GM18499 (cell line): Measurements from ENCODE around the gene DRAP1.

Source experiments
- ATAC-seq: cut with Tn5 transposase; IDR thresholded peaks from one replicate; pipeline ENCODE4 v1.9.1; 2021; ENCODE audit warnings: moderate number of reproducible peaks; ENCODE audit not compliant: insufficient read depth, unreplicated experiment

The DRAP1 gene

DNA sequence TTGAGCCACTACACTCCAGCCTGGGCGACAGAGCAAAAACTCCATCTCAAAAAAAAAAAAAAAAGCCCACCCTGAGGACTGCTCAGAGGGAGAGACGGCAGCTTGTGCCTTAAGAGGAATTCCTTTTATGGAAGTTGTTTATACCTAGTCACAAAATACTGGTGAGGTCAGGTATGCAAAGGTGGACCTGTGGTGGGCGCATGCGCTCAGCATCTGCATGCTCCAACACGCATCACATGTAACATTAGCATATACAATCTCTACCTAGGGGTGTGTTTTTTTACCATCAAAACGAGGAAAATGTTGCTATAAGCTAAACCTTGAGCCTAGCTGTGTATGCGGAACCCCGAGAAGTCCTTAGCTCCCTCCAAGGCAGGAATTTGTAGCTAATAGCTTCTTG, 35.5 kb downstream of the DRAP1 start:
- no peak for ATAC-seq

- ATAC-seq: no peak
Observed at GRCh38 chr11:65958291-65958690, 39.1 kb downstream of the DRAP1 start.

GRCh38 chr11:65958774-65959420, 39.7 kb downstream of the DRAP1 start:
- no peak for ATAC-seq

- ATAC-seq: no peak
Observed at GRCh38 chr11:65960824-65961266, 41.6 kb downstream of the DRAP1 start.

DNA sequence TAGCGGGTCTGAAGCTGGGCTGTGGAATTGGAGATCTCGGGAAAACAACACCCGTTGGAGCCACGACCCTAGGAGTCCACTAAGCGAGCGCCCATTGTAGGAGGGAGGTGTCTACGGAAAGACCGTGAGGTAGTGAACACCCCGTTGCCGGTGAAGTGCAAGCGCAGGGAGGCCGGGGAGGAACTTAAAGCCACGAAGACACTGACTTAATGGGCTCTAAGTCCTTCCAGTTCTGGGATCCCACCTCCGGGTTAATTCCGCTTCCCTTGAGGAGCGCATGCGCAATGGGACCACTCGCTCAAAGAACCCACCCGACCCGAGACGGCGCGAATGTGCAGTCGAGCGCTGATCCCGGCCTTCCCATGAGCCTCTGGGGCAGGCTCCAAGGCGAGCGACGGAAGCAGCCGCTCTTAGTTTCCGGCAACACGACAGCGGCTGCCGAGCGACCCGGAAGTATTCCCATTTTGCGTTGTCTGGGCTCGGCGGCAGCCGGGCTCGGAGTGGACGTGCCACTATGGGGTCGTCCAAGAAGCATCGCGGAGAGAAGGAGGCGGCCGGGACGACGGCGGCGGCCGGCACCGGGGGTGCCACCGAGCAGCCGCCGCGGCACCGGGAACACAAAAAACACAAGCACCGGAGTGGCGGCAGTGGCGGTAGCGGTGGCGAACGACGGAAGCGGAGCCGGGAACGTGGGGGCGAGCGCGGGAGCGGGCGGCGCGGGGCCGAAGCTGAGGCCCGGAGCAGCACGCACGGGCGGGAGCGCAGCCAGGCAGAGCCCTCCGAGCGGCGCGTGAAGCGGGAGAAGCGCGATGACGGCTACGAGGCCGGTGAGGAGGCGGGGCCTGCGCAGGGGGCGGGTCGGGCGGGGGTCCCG, 42.3 kb downstream of the DRAP1 start, which contains the start of gene SART1:
SART1 (plus strand) TSS at position 468 of the 874 bp plus-strand sequence; CDS start at position 515, 47 bp downstream.
- ATAC-seq: peak; percentile 55

DNA sequence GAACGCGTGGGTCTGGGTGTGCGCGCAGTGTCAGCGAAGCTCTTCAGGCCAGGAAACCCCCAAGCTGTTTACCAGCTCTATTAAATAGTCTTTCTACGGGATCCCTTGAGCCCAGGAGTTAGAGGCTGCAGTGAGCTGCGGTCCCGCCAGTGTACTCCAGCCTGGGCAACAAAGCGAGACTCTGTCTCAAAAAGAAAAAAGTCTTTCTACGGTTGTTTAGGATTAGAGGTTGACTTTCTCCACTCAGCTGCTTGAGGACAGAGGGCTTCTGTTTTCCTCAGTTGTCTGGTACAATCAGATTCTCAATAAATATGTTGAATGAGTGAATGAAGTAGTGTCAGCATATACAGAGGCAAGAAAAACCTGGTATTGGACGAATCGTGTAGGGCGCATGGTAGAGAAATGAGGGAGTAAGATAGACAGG, 42.9 kb downstream of the DRAP1 start:
- no peak for ATAC-seq

DNA sequence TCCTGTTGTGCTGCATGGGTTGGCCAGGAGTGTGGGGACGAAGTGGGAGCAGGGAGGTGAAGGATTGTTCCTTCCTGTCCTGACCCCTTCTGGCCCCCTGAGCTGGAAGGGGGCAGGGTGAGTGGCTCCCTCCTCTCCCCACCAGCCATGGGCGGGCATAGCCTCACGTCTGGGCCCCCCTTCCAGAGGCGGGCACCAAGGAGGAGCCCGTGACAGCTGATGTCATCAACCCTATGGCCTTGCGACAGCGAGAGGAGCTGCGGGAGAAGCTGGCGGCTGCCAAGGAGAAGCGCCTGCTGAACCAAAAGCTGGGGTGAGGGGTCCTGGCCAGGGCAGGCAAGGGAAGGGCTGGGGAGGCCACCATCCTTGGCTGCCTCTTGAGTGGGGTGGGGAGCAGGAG, 45.7 kb downstream of the DRAP1 start:
- no peak for ATAC-seq

DNA sequence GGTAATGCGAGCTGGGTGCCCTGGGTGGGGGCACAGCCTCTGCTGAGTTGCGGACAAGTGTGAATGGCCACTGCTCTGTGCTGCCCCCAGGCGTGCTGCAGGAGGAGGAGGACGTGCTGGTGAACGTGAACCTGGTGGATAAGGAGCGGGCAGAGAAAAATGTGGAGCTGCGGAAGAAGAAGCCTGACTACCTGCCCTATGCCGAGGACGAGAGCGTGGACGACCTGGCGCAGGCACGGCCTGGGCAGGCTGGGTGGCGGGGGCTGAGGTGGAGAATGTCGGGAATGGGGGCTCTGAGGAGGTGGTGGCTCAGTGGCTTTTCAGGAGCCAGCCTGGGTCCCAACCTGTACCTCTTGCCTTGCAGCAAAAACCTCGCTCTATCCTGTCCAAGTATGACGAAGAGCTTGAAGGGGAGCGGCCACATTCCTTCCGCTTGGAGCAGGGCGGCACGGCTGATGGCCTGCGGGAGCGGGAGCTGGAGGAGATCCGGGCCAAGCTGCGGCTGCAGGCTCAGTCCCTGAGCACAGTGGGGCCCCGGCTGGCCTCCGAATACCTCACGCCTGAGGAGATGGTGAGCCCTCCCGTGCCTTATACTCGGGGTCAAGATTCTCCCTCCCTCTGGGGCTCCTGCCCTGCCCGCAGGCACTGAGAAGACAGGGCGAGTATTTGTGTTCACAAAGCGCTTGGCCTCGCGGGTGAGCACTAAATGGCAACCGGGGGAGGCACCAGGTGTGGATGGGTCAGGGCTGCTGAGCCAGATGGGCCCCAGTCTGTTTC, 46.9 kb downstream of the DRAP1 start:
- no peak for ATAC-seq

- no peak for ATAC-seq
Observed at GRCh38 chr11:65967329-65967934, 48.2 kb downstream of the DRAP1 start.

GRCh38 chr11:65968600-65969482, 49.6 kb downstream of the DRAP1 start:
- ATAC-seq: no peak
